ENCODE results near the gene SULT1A2. TPM values are rescaled to one million over a fixed set of nuclear protein-coding genes. Genes with fewer than 3 reads are reported as not detected.

SULT1A2 gene
- total RNA-seq, 2 donors from 2014 or later: 0.96 to 3.1 TPM

DNA sequence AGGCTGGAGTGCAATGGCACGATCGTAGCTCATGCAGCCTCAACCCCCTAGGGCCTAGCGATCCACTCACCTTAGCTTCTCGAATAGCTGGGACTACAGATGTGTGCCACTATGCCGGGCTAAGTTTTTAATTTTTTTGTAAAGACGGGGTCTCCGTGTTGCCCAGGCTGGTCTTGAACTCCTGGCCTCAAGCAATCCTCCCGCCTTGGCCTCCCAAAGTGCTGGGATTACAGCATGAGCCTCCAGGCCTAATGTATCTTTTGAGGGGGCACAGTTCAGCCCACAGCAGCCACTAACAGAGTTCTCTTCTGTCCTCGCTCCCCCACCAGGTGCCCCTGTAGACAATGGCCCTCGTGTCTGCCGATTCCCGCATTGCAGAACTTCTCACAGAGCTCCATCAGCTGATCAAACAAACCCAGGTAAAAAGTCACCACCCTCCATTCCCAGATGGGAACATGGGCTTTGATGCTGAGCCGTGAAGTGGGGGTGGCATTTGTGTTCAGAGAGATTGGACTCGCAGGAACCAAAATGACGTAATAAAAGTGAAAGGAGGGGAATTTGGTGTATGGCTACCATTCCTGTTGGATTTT is 16.0 kb downstream of the SULT1A2 start:
- no peaks in the 10 kb centered on the region for H3K9me3 ChIP-seq
- no peak overlapping the region for H3K4me3 ChIP-seq
- peaks cover 3 to 9% of the 10 kb centered on the region in 2 donors for H3K36me3 ChIP-seq
- 89% methylated on average over 15 of the region's 15 CpGs for WGBS
- H3K27ac ChIP-seq: no peak overlapping the region
- no peak for DNase-seq (ENCODE audit: low spot score)
- TF ChIP-seq POLR2AphosphoS5 (IDR thresholded peaks at IDR 0.05): no peak
- no peak for TF ChIP-seq POLR2A (IDR thresholded peaks at IDR 0.05)
- TF ChIP-seq, protein P1, sequence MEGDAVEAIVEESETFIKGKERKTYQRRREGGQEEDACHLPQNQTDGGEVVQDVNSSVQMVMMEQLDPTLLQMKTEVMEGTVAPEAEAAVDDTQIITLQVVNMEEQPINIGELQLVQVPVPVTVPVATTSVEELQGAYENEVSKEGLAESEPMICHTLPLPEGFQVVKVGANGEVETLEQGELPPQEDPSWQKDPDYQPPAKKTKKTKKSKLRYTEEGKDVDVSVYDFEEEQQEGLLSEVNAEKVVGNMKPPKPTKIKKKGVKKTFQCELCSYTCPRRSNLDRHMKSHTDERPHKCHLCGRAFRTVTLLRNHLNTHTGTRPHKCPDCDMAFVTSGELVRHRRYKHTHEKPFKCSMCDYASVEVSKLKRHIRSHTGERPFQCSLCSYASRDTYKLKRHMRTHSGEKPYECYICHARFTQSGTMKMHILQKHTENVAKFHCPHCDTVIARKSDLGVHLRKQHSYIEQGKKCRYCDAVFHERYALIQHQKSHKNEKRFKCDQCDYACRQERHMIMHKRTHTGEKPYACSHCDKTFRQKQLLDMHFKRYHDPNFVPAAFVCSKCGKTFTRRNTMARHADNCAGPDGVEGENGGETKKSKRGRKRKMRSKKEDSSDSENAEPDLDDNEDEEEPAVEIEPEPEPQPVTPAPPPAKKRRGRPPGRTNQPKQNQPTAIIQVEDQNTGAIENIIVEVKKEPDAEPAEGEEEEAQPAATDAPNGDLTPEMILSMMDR (IDR thresholded peaks at IDR 0.05): no peak
- intact Hi-C loops (cut with DNase I): loop anchor here (10.0 kb wide), 1 partner anchor 276 kb away; no protein-coding TSS in a partner anchor
- no peaks in the 10 kb centered on the region for H3K4me1 ChIP-seq (replicated peaks)
- H3K27me3 ChIP-seq (replicated peaks; ENCODE audit: insufficient read depth): no peaks in the 10 kb centered on the region

DNA sequence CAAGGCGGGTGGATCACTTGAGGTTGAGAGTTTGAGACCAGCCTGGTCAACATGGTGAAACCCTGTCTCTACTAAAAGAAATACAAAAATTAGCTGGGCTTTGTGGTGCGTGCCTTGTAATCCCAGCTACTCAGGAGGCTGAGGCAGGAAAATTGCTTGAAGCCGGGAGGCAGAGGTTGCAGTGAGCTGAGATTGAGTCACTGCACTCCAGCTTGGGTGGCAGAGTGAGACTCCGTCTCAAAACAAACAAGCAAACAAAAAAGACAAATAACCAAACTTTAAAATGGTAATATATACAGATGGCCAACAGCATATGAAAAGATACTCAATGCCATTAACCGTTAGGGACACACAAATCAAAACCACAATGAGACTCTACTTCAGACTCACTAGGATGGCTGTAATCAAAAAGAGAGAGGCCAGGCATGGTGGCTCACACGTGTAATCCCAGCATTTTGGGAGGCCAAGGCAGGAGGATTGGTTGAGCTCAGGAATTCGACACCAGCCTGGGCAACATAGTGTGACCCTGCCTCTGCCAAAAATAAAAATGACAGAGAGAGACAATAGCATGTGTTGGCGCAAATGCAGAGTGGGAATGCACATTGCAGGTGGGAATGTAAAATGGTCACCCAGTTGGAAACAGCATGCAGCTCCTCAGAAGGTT is 21.3 kb downstream of the SULT1A2 start:
- intact Hi-C loops (cut with DNase I): no loop called here
- H3K4me3 ChIP-seq: no peak overlapping the region
- H3K27me3 ChIP-seq (replicated peaks; ENCODE audit: insufficient read depth): no peaks in the 10 kb centered on the region
- H3K36me3 ChIP-seq: no peaks in the 10 kb centered on the region
- WGBS: 88% methylated on average over 8 of the region's 8 CpGs
- no peaks in the 10 kb centered on the region for H3K9me3 ChIP-seq
- no peak for DNase-seq (ENCODE audit: low spot score)
- TF ChIP-seq POLR2A (IDR thresholded peaks at IDR 0.05) (no peak), POLR2AphosphoS5 (IDR thresholded peaks at IDR 0.05) (no peak)
- TF ChIP-seq, protein P1 (IDR thresholded peaks at IDR 0.05): no peak
- no peak overlapping the region for H3K27ac ChIP-seq
- no peaks in the 10 kb centered on the region for H3K4me1 ChIP-seq (replicated peaks)

DNA sequence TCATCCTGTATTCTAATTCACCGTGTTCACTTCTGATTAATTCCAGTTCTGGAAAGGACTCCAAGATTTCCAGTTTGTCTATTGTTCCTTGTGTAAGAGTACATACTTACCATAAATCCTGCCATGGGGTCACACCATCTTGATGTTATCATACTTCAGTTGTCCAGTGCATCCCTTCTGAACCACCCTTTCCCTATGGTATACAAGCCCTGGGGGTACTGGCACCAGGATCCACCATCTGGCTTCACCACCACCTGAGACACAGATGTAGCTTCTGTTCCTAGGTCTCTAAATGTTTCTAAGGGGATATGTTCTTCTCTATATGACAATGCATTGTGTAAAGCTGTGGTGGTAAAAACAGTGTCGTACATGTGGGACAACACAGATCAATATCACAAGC is 21.9 kb downstream of the SULT1A2 start:
- H3K4me1 ChIP-seq (replicated peaks): no peaks in the 10 kb centered on the region
- H3K9me3 ChIP-seq: no peaks in the 10 kb centered on the region
- H3K4me3 ChIP-seq: no peak overlapping the region
- intact Hi-C loops (cut with DNase I): no loop called here
- 94% methylated on average over 2 of the region's 2 CpGs for WGBS
- DNase-seq (ENCODE audit: low spot score): no peak
- no peaks in the 10 kb centered on the region for H3K36me3 ChIP-seq
- no peak overlapping the region for H3K27ac ChIP-seq
- no peaks in the 10 kb centered on the region for H3K27me3 ChIP-seq (replicated peaks; ENCODE audit: insufficient read depth)
- TF ChIP-seq, protein P1 (IDR thresholded peaks at IDR 0.05): no peak
- TF ChIP-seq POLR2A (IDR thresholded peaks at IDR 0.05) (no peak), POLR2AphosphoS5 (IDR thresholded peaks at IDR 0.05) (no peak)

DNA sequence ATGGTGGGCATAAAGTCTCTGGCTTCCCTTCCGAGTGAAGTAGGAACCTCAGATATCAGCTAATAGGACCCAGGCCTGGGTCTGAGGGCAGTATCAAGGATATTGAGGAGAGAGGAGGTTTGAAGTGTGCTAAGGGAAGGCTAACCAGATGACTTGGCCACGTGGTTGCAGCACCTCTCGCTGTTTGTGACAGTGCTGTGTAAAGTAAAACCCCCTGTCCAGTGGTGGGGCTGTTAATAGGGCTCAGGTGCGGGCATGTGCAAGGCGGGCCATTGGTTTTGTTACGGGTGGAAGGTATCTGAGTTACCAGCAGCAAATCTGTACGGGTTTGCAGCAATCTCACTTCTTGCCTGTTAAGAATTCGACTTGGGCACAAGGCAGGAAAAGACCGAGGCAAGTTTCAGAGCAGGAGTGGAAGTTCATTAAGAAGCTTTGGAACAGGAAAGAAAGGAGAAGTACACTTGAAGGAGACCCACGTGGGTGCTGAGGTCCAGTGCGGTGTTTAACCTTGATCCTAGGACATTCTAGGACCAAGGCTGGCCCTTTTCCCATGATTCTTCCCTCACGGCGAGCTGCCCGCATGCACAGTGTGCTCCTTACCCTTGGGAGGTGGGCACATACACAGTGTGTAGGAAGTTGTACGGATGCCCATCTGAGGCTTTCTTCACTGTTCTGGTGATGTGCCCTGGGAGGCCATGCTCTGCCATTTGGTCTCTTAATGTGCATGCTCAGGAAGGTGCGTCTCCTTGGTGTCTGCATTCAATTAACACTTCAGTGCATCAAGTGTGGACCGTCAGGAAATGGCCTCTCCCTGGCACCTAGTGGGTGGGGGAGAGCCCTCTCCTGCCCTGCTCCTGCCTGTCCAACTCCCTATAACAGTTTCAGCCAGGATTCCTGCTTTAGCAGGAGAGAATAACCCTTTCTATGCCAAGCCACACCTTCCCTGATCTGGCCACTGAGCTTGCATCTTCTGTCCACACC is 22.8 kb downstream of the SULT1A2 start:
- WGBS: 76% methylated on average over 17 of the region's 17 CpGs
- Histone ChIP-seq H3K4me3 (no peak overlapping the region), H3K27ac (no peak overlapping the region), H3K36me3 (no peaks in the 10 kb centered on the region), H3K4me1 (replicated peaks) (no peaks in the 10 kb centered on the region), H3K27me3 (replicated peaks; ENCODE audit: insufficient read depth) (no peaks in the 10 kb centered on the region), H3K9me3 (no peaks in the 10 kb centered on the region)
- DNase-seq (ENCODE audit: low spot score): no peak
- TF ChIP-seq POLR2A (IDR thresholded peaks at IDR 0.05) (no peak), POLR2AphosphoS5 (IDR thresholded peaks at IDR 0.05) (no peak)
- TF ChIP-seq, protein P1 (IDR thresholded peaks at IDR 0.05): no peak
- intact Hi-C loops (cut with DNase I): no loop called here
